ENCODE data around the gene CEP97. TPM values are rescaled to one million over a fixed set of nuclear protein-coding genes. Genes with fewer than 3 reads are reported as not detected.
A peak's percentile ranks its signal among the peaks of the same experiment; 100 is the strongest.

The CEP97 gene, protein sequence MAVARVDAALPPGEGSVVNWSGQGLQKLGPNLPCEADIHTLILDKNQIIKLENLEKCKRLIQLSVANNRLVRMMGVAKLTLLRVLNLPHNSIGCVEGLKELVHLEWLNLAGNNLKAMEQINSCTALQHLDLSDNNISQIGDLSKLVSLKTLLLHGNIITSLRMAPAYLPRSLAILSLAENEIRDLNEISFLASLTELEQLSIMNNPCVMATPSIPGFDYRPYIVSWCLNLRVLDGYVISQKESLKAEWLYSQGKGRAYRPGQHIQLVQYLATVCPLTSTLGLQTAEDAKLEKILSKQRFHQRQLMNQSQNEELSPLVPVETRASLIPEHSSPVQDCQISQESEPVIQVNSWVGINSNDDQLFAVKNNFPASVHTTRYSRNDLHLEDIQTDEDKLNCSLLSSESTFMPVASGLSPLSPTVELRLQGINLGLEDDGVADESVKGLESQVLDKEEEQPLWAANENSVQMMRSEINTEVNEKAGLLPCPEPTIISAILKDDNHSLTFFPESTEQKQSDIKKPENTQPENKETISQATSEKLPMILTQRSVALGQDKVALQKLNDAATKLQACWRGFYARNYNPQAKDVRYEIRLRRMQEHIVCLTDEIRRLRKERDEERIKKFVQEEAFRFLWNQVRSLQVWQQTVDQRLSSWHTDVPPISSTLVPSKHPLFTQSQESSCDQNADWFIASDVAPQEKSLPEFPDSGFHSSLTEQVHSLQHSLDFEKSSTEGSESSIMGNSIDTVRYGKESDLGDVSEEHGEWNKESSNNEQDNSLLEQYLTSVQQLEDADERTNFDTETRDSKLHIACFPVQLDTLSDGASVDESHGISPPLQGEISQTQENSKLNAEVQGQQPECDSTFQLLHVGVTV
- 10 to 100 TPM; 13.7 to 21.3 TPM for total RNA-seq
- polyA plus RNA-seq (2013, experiment 1 of 2) = 19.4 TPM
- 19.2 TPM for polyA plus RNA-seq (2013, experiment 2 of 2)
- long read RNA-seq, experiment 1, partial matches to known transcripts = 0 of 4 reads
- long read RNA-seq, experiment 1, other reads (novel, unspliced or antisense) = 4 of 4 reads
- long read RNA-seq, experiment 2, full-length matches to known transcripts = 6 of 17 reads
- long read RNA-seq, experiment 2, partial matches to known transcripts = 1 of 17 reads
- long read RNA-seq, experiment 2, other reads (novel, unspliced or antisense) = 10 of 17 reads
- long read RNA-seq, experiment 3, full-length matches to known transcripts = 2 of 14 reads
- long read RNA-seq, experiment 3, partial matches to known transcripts = 10 of 14 reads
- long read RNA-seq, experiment 3, other reads (novel, unspliced or antisense) = 2 of 14 reads
- long read RNA-seq, experiment 4, partial matches to known transcripts = 7 of 9 reads
- long read RNA-seq, experiment 4, other reads (novel, unspliced or antisense) = 2 of 9 reads

DNA sequence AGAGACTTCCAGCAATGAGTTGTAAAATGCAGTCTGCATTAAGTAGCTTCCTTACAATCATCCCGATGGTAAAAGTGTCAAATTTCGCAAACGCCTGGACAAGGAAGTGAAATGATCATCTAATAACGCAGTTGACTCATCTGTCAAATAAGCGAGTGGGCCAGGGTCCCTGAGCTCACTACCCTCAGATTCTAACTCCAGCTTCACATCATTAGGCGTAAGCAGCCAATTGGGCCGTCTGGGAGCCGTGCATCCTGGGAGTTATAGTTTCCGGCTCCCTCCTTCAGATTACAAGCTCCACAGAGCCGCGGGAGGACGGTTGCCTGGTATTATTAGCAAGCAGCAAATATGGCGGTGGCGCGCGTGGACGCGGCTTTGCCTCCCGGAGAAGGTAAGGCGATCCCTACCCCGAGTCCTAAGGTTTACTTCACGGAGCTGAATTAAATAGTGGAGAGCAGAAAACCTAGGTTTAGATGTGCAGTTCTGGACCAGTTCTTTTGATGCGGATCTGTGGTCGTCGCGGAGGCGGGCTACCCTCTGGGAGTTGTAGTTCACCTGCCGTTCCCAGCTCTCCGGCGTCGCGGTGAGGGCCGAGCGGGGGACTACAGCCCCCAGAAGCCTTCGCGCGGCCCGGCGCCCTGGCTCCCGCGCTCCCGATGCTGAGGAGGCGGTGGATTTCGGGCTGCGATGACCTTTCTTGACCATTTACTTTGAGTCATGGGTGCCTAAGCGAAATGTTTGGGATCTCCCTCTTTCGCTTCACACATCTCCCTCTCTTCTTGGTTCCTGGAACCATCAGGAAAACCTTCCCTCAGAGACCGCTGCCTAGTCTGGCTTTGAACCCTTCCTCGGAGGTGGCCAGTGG is at the start of gene CEP97:
CEP97 (plus strand) TSS at position 286 of the 865 bp plus-strand sequence; CDS start at position 349, 63 bp downstream.
- TF ChIP-seq, protein P1, sequence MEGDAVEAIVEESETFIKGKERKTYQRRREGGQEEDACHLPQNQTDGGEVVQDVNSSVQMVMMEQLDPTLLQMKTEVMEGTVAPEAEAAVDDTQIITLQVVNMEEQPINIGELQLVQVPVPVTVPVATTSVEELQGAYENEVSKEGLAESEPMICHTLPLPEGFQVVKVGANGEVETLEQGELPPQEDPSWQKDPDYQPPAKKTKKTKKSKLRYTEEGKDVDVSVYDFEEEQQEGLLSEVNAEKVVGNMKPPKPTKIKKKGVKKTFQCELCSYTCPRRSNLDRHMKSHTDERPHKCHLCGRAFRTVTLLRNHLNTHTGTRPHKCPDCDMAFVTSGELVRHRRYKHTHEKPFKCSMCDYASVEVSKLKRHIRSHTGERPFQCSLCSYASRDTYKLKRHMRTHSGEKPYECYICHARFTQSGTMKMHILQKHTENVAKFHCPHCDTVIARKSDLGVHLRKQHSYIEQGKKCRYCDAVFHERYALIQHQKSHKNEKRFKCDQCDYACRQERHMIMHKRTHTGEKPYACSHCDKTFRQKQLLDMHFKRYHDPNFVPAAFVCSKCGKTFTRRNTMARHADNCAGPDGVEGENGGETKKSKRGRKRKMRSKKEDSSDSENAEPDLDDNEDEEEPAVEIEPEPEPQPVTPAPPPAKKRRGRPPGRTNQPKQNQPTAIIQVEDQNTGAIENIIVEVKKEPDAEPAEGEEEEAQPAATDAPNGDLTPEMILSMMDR (conservative IDR thresholded peaks at IDR 0.05) = no peak
- Histone ChIP-seq H3K4me3 (ENCODE audit: low read length) (peak within 1 kb of the TSS; percentile 93), H3K9ac (ENCODE audit: extremely low read depth, low read length, poor library complexity, severe bottlenecking) (peak within 1 kb of the TSS; percentile 50), H3K36me3 (ENCODE audit: control insufficient read depth, insufficient read depth, low read length) (peaks cover 21% of the 10 kb centered on the region), H3K27me3 (ENCODE audit: control insufficient read depth, insufficient read depth, low read length, poor library complexity, severe bottlenecking) (no peaks in the 10 kb centered on the region), H3K4me1 (ENCODE audit: control insufficient read depth, insufficient read depth, low read length) (peaks cover 8% of the 10 kb centered on the region), H3K27ac (ENCODE audit: low read depth, low read length) (no peak within 1 kb of the TSS), H3K9me3 (ENCODE audit: control insufficient read depth, low read length) (no peaks in the 10 kb centered on the region)
- Mint-ChIP-seq H3K4me3 (peak within 1 kb of the TSS; percentile 90), H3K27me3 (ENCODE audit: insufficient read depth) (no peaks in the 10 kb centered on the region), H3K27ac (peak within 1 kb of the TSS; percentile 95), H3K4me1 (peaks cover 13% of the 10 kb centered on the region), H3K9me3 (no peaks in the 10 kb centered on the region), H3K36me3 (ENCODE audit: low read depth) (peaks cover 11% of the 10 kb centered on the region)
- WGBS, 2 experiments (ENCODE audit: insufficient coverage in 1 of 2, insufficient read length in 1 of 2) = 0% methylated on average over 26 to 49 of the region's 49 CpGs
- peak; percentile 96 for DNase-seq

DNA sequence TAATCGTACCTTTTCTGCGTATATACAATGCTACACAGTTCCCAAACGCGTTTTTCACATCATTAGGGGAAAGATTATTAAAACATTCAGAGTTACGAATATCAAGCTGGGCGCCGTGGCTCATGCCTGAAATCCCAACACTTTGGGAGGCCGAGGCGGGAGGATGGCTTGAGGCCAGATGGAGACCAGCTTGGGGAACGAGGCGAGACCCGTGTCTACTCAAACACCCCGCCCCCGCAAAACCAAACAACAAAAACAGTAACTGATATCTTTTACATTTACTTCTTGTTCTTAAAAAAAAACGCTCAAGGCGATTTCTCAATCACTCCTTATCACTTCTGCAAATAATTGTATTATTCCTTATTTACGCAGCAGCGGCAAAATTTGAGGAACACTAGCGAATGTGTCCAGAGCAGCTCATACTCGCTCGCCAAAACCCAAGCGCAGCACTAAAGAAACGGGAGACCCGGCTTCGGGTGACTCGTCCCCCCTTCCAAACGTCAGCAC is 48.7 kb upstream of the CEP97 start:
- H3K36me3 Mint-ChIP-seq (ENCODE audit: low read depth) = peaks cover 31% of the 10 kb centered on the region
- peaks cover 28% of the 10 kb centered on the region for H3K36me3 ChIP-seq (ENCODE audit: control insufficient read depth, insufficient read depth, low read length)
- peak overlapping the region; percentile 78 for H3K27ac ChIP-seq (ENCODE audit: low read depth, low read length)
- no peaks in the 10 kb centered on the region for H3K27me3 Mint-ChIP-seq (ENCODE audit: insufficient read depth)
- no peaks in the 10 kb centered on the region for H3K9me3 ChIP-seq (ENCODE audit: control insufficient read depth, low read length)
- H3K27me3 ChIP-seq (ENCODE audit: control insufficient read depth, insufficient read depth, low read length, poor library complexity, severe bottlenecking) = no peaks in the 10 kb centered on the region
- peak overlapping the region; percentile 96 for H3K27ac Mint-ChIP-seq
- peaks cover 5% of the 10 kb centered on the region for H3K4me1 Mint-ChIP-seq
- H3K4me1 ChIP-seq (ENCODE audit: control insufficient read depth, insufficient read depth, low read length) = peaks cover 3% of the 10 kb centered on the region
- H3K4me3 Mint-ChIP-seq = peak overlapping the region; percentile 97
- TF ChIP-seq, protein P1 (conservative IDR thresholded peaks at IDR 0.05) = no peak
- no peak for DNase-seq
- no peaks in the 10 kb centered on the region for H3K9me3 Mint-ChIP-seq
- WGBS, 2 experiments (ENCODE audit: insufficient coverage in 1 of 2, insufficient read length in 1 of 2) = 18 to 33% methylated on average over 16 to 27 of the region's 27 CpGs
- peak overlapping the region; percentile 89 for H3K4me3 ChIP-seq (ENCODE audit: low read length)
- peak overlapping the region; percentile 58 for H3K9ac ChIP-seq (ENCODE audit: extremely low read depth, low read length, poor library complexity, severe bottlenecking)

Measured in endodermal cell (in vitro differentiated cells).